ENCODE measurements around the gene PCDHGA10. TPM values are rescaled to one million over a fixed set of nuclear protein-coding genes. Genes with fewer than 3 reads are reported as not detected.

The PCDHGA10 gene
- total RNA-seq, 6 donors from 2014 or later: 3.0 to 19.9 (median 4.3) TPM

- ATAC-seq (ENCODE audit: low FRiP score in 2 of 2) (peak in 1 of 2 donors; percentile 64), DNase-seq (peak; percentile 59 to 77)
- WGBS, 2 donors: 10 to 13% methylated on average over 21 to 42 of the region's 42 CpGs
Observed at GRCh38 chr5:141420855-141421488, 8.2 kb downstream of the PCDHGA10 start, which contains the start of gene PCDHGA11. TSS of gene PCDHGA11 (plus strand) at chr5:141421051. CDS start at chr5:141421228, 177 bp downstream.

DNA sequence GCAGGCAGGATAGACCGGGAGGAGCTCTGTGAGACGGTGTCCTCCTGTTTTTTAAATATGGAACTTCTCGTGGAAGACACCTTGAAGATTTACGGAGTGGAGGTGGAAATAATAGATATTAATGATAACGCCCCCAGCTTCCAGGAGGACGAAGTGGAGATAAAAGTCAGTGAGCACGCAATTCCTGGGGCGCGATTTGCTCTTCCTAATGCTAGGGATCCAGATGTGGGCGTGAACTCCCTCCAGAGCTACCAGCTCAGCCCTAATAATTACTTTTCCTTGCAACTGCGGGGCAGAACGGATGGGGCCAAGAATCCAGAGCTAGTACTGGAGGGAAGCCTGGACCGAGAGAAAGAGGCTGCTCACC is 8.7 kb downstream of the PCDHGA10 start:
- no peaks in the 10 kb centered on the region for H3K36me3 ChIP-seq
- no peaks in the 10 kb centered on the region for H3K27me3 ChIP-seq
- ATAC-seq (ENCODE audit: low FRiP score in 2 of 2) (no peak), DNase-seq (no peak)
- H3K4me3 ChIP-seq: peak overlapping the region in 3 of 4 donors; percentile 22 to 46 (median 31)
- peaks cover 0 to 13% (median 1%) of the 10 kb centered on the region in 4 donors for H3K4me1 ChIP-seq
- no peak overlapping the region for H3K27ac ChIP-seq
- TF ChIP-seq, protein P1, sequence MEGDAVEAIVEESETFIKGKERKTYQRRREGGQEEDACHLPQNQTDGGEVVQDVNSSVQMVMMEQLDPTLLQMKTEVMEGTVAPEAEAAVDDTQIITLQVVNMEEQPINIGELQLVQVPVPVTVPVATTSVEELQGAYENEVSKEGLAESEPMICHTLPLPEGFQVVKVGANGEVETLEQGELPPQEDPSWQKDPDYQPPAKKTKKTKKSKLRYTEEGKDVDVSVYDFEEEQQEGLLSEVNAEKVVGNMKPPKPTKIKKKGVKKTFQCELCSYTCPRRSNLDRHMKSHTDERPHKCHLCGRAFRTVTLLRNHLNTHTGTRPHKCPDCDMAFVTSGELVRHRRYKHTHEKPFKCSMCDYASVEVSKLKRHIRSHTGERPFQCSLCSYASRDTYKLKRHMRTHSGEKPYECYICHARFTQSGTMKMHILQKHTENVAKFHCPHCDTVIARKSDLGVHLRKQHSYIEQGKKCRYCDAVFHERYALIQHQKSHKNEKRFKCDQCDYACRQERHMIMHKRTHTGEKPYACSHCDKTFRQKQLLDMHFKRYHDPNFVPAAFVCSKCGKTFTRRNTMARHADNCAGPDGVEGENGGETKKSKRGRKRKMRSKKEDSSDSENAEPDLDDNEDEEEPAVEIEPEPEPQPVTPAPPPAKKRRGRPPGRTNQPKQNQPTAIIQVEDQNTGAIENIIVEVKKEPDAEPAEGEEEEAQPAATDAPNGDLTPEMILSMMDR (IDR thresholded peaks at IDR 0.05): no peak
- TF ChIP-seq POLR2A (IDR thresholded peaks at IDR 0.05): no peak
- TF ChIP-seq POLR2AphosphoS5 (IDR thresholded peaks at IDR 0.05): no peak
- TF ChIP-seq EP300 (IDR thresholded peaks at IDR 0.05): no peak
- peaks cover 72 to 95% (median 82%) of the 10 kb centered on the region in 4 donors for H3K9me3 ChIP-seq
- 15 to 17% methylated on average over 12 to 13 of the region's 13 CpGs for WGBS, 2 donors

More at GRCh38 chr5:141420855-141421488, 8.2 kb downstream of the PCDHGA10 start, which contains the start of gene PCDHGA11:
- no peaks in the 10 kb centered on the region for H3K27me3 ChIP-seq
- H3K4me1 ChIP-seq: peaks cover 0 to 13% (median 1%) of the 10 kb centered on the region in 4 donors
- TF ChIP-seq, protein P1 (IDR thresholded peaks at IDR 0.05): peak in 4 of 6 experiments; percentile 20 to 43 (median 37)
- TF ChIP-seq POLR2A (IDR thresholded peaks at IDR 0.05): no peak
- no peak within 1 kb of the TSS for H3K27ac ChIP-seq
- H3K4me3 ChIP-seq: peak within 1 kb of the TSS in 3 of 4 donors; percentile 22 to 46 (median 31)
- peaks cover 67 to 94% (median 81%) of the 10 kb centered on the region in 4 donors for H3K9me3 ChIP-seq
- no peaks in the 10 kb centered on the region for H3K36me3 ChIP-seq

DNA sequence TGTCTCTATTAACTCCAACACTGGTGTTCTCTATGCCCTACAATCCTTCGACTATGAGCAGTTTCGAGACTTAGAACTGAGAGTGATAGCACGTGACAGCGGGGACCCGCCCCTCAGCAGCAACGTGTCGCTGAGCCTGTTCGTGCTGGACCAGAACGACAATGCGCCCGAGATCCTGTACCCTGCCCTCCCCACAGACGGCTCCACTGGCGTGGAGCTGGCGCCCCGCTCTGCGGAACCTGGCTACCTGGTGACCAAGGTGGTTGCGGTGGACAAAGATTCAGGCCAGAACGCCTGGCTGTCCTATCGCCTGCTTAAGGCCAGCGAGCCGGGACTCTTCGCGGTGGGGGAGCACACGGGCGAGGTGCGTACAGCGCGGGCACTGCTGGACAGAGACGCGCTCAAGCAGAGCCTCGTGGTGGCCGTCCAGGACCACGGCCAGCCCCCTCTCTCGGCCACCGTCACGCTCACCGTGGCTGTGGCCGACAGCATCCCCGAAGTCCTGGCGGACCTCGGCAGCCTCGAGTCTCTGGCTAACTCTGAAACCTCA is 10.0 kb downstream of the PCDHGA10 start:
- WGBS, 2 donors: 32% methylated on average over 28 to 39 of the region's 42 CpGs
- no peak overlapping the region for H3K4me3 ChIP-seq
- H3K4me1 ChIP-seq: peaks cover 0 to 13% (median 1%) of the 10 kb centered on the region in 4 donors
- H3K27ac ChIP-seq: no peak overlapping the region
- no peak for TF ChIP-seq POLR2AphosphoS5 (IDR thresholded peaks at IDR 0.05)
- TF ChIP-seq, protein P1 (IDR thresholded peaks at IDR 0.05): no peak
- TF ChIP-seq POLR2A (IDR thresholded peaks at IDR 0.05): no peak
- TF ChIP-seq EP300 (IDR thresholded peaks at IDR 0.05): no peak
- H3K9me3 ChIP-seq: peaks cover 80 to 97% (median 89%) of the 10 kb centered on the region in 4 donors
- ATAC-seq (ENCODE audit: low FRiP score in 2 of 2) (no peak), DNase-seq (peak in 1 of 2 donors; percentile 59)
- H3K36me3 ChIP-seq: no peaks in the 10 kb centered on the region
- H3K27me3 ChIP-seq: no peaks in the 10 kb centered on the region

DNA sequence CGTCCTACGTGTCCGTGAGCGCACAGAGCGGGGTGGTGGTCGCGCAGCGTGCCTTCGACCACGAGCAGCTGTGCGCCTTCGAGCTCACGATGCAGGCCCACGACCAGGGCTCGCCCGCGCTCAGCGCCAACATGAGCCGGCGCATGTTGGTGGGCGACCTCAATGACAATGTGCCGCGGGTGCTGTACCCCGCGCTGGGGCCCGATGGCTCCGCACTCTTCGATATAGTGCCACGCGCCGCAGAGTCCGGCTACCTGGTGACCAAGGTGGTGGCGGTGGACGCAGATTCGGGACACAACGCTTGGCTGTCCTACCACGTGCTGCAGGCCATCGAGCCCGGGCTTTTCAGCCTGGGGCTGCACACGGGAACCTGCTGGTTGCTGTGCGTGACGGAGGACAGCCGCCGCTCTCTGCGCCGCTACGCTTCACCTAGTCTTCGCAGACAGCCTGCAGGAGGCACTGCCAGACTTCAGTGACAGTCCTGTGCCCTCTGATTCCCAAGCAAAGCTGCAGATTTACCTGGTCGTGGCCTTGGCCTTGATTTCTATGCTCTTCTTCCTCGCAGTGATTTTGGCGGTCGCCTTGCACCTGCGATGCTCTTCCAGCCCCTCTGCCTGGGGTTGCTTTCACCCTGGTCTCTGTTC is 15.1 kb downstream of the PCDHGA10 start:
- H3K4me3 ChIP-seq: no peak overlapping the region

More for the DNA sequence above, 15.1 kb downstream of the PCDHGA10 start:
- H3K9me3 ChIP-seq: peaks cover 75 to 88% (median 82%) of the 10 kb centered on the region in 4 donors
- TF ChIP-seq POLR2A (IDR thresholded peaks at IDR 0.05) (no peak), POLR2AphosphoS5 (IDR thresholded peaks at IDR 0.05) (no peak), EP300 (IDR thresholded peaks at IDR 0.05) (no peak)
- TF ChIP-seq, protein P1 (IDR thresholded peaks at IDR 0.05): no peak
- no peaks in the 10 kb centered on the region for H3K27me3 ChIP-seq
- peaks cover 0 to 11% (median 2%) of the 10 kb centered on the region in 4 donors for H3K4me1 ChIP-seq
- no peak for ATAC-seq (ENCODE audit: low FRiP score in 2 of 2)
- no peak overlapping the region for H3K27ac ChIP-seq
- H3K36me3 ChIP-seq: no peaks in the 10 kb centered on the region
- peak in 1 of 2 donors; percentile 71 for DNase-seq
- WGBS, 2 donors: 34 to 48% methylated on average over 17 to 43 of the region's 53 CpGs

All from upper lobe of left lung (tissue), 6 donors.